K562 (cell line): ENCODE data around the gene NME4. TPM values are rescaled to one million over a fixed set of nuclear protein-coding genes. Genes with fewer than 3 reads are reported as not detected.

Experiments
- ATAC-seq: fragments of 200-7000 bp; cut with Tn5 transposase; 3 replicates; pipeline ENCODE4 v1.9.1; 2020; ENCODE audit warnings: moderate library complexity
- BruUV-seq: library from RNA; stranded (reverse); fragments of 400-500 nt; replicated peaks from 2 replicates; lab custom pipeline; 2021; lab: Mats Ljungman, UMichigan
- CTCF ChIA-PET: fragments of 300-600 bp; formaldehyde crosslinking; extraction: SDS; loops from one replicate; lab custom pipeline; 2021; ENCODE audit warnings: low intra/inter-chr PET ratio; lab: Yijun Ruan, JAX
- POLR2A ChIA-PET: fragments of 300-600, 350-650 bp; sonication (Branson Sonifier 250); formaldehyde crosslinking; extraction: SDS; loops from one replicate; lab custom pipeline; 2021; ENCODE audit warnings: antibody characterized with exemption, inconsistent platforms; lab: Yijun Ruan, JAX
- DNase-seq, 4 experiments: peaks; one replicate each; pipeline versions ENCODE4 v3.0.0 to v3.0.0-alpha.2; 2011 to 2018; ENCODE audit warnings: low spot score in 3 of 4, mixed read lengths in 3 of 4; ENCODE audit errors: extremely low read depth in 1 of 4
- FAIRE-seq: peaks from 2 replicates; lab custom pipeline; 2011; peaks lifted over from hg19 to GRCh38; lab: Jason Lieb, UNC
- H2AFZ ChIP-seq: 2 replicates; pipeline ENCODE4 v1.6.0; 2011; ENCODE audit warnings: low read depth, low read length, control low read depth, inconsistent platforms
- H3K27ac ChIP-seq: fragments of 200-600 bp; 3 replicates; pipeline ENCODE4 v1.8.0; 2011; ENCODE audit warnings: low read depth, mild to moderate bottlenecking, control low read depth, inconsistent platforms, low read length, moderate library complexity, mixed read lengths; ENCODE audit errors: extremely low read depth
- H3K27me3 ChIP-seq, 2 experiments: fragments of 300-600 bp in 1 of 2; 2 replicates in 1 of 2; 3 replicates in 1 of 2; pipeline versions ENCODE4 v1.6.0 to v1.8.0; 2011; ENCODE audit warnings: inconsistent platforms in 2 of 2, low read length in 2 of 2, mild to moderate bottlenecking in 1 of 2, mixed read lengths in 1 of 2, moderate library complexity in 1 of 2; ENCODE audit not compliant: control insufficient read depth in 2 of 2, insufficient read depth in 2 of 2
- H3K36me3 ChIP-seq: fragments of 300-600 bp; 3 replicates; pipeline ENCODE4 v1.8.0; 2011; ENCODE audit warnings: mild to moderate bottlenecking, low read length, inconsistent platforms; ENCODE audit not compliant: control insufficient read depth, insufficient read depth
- H3K4me1 ChIP-seq, 2 experiments: fragments of 200-600 bp in 1 of 2; replicated peaks in 1 of 2; 2 replicates in 1 of 2; 3 replicates in 1 of 2; pipeline versions ENCODE4 v1.5.1 to v1.8.0; 2011; ENCODE audit warnings: inconsistent platforms in 2 of 2, low read length in 2 of 2, mild to moderate bottlenecking in 1 of 2, mixed read lengths in 1 of 2, moderate library complexity in 1 of 2; ENCODE audit not compliant: control insufficient read depth in 2 of 2, insufficient read depth in 2 of 2
- H3K4me2 ChIP-seq: 2 replicates; pipeline ENCODE4 v1.6.1; 2011; ENCODE audit warnings: low read length, control low read depth, inconsistent platforms, mixed read lengths; ENCODE audit not compliant: insufficient read depth
- H3K4me3 ChIP-seq: fragments of 200-600 bp; sonication (generic), shearing (Covaris generic); 2 replicates; pipeline ENCODE4 v1.5.1; 2016; ENCODE audit warnings: control low read depth, inconsistent platforms
- H3K79me2 ChIP-seq: fragments of 200-600 bp; 3 replicates; pipeline ENCODE4 v1.8.0; 2011; ENCODE audit warnings: low read length, inconsistent platforms; ENCODE audit not compliant: control insufficient read depth, insufficient read depth
- H3K9ac ChIP-seq, 2 experiments: 2 replicates each; pipeline versions ENCODE4 v1.6.0 to v1.6.1; 2011; ENCODE audit warnings: low read depth in 2 of 2, low read length in 2 of 2, control low read depth in 1 of 2, inconsistent platforms in 1 of 2, mild to moderate bottlenecking in 1 of 2, mixed read lengths in 1 of 2; ENCODE audit not compliant: insufficient read depth in 1 of 2
- H3K9me1 ChIP-seq: one replicate; pipeline ENCODE4 v1.6.0; 2011; ENCODE audit warnings: inconsistent platforms, mild to moderate bottlenecking, low read length, moderate library complexity; ENCODE audit not compliant: control insufficient read depth, insufficient read depth
- H3K9me3 ChIP-seq: replicated peaks from 2 replicates; pipeline ENCODE4 v1.5.1; 2011; ENCODE audit warnings: low read depth, low read length, inconsistent platforms; ENCODE audit not compliant: control insufficient read depth, insufficient read depth
- H4K20me1 ChIP-seq: replicated peaks from 2 replicates; pipeline ENCODE4 v1.6.1; 2011; ENCODE audit warnings: low read length, inconsistent platforms, mixed read lengths; ENCODE audit not compliant: control insufficient read depth, insufficient read depth
- BMI1 ChIP-seq: fragments of 150-350 bp; IDR thresholded peaks from 2 replicates; pipeline ENCODE4 v1.6.1; 2014; ENCODE audit warnings: low read length
- E2F3 ChIP-seq: fragments of 250-450 bp; sonication (Bioruptor Pico); IDR thresholded peaks from 2 replicates; pipeline ENCODE4 v1.4.0; 2020; ENCODE audit warnings: mild to moderate bottlenecking
- FIP1L1 ChIP-seq: fragments of 200-400 bp; formaldehyde crosslinking; IDR thresholded peaks from 2 replicates; pipeline ENCODE4 v1.6.1; 2018; ENCODE audit warnings: mild to moderate bottlenecking, low read depth, low read length; ENCODE audit not compliant: poor library complexity, severe bottlenecking
- FOSL1 ChIP-seq: fragments of 200-800 bp; sonication (Bioruptor generic); conservative IDR thresholded peaks from 2 replicates; pipeline ENCODE4 v1.6.1; 2016; ENCODE audit warnings: missing genetic modification characterization, missing compliant biosample characterization
- JUNB ChIP-seq: fragments of 450-650 bp; formaldehyde crosslinking; conservative IDR thresholded peaks from 2 replicates; pipeline ENCODE4 v1.4.0; 2020; ENCODE audit warnings: mild to moderate bottlenecking
- KAT7 ChIP-seq: sonication (generic); formaldehyde crosslinking; IDR thresholded peaks from 2 replicates; pipeline ENCODE4 v1.8.0; 2022; ENCODE audit warnings: missing genetic modification reagents, mild to moderate bottlenecking, borderline replicate concordance
- NONO ChIP-seq, 2 experiments: fragments of 200-400 bp in 1 of 2; fragments of 450-650 bp in 1 of 2; formaldehyde crosslinking in 1 of 2; IDR thresholded peaks; 2 replicates each; pipeline ENCODE4 v1.6.1; 2017; ENCODE audit warnings: low read depth in 2 of 2, mild to moderate bottlenecking in 2 of 2, moderate library complexity in 2 of 2, low read length in 1 of 2
- PML ChIP-seq: IDR thresholded peaks from 2 replicates; pipeline ENCODE4 v1.6.1; 2012; ENCODE audit warnings: low read length, inconsistent platforms
- POLR2A ChIP-seq: fragments of 450-650 bp; conservative IDR thresholded peaks from 2 replicates; pipeline ENCODE4 v1.6.1; 2016
- SAFB ChIP-seq: fragments of 200-400 bp; formaldehyde crosslinking; IDR thresholded peaks from 2 replicates; pipeline ENCODE4 v1.6.1; 2017; ENCODE audit warnings: low read depth, low read length, borderline replicate concordance
- SREBF1 ChIP-seq: fragments of 150-350 bp; IDR thresholded peaks from 2 replicates; pipeline ENCODE4 v1.6.1; 2014; ENCODE audit warnings: antibody characterized with exemption, low read depth, low read length, borderline replicate concordance
- TAF9B ChIP-seq: fragments of 450-650 bp; IDR thresholded peaks from 2 replicates; pipeline ENCODE4 v1.6.1; 2018; ENCODE audit warnings: mild to moderate bottlenecking; ENCODE audit not compliant: partially characterized antibody
- TARDBP ChIP-seq: fragments of 450-650 bp; IDR thresholded peaks from 2 replicates; pipeline ENCODE4 v1.6.1; 2016
- U2AF1 ChIP-seq: fragments of 200-400 bp; formaldehyde crosslinking; optimal IDR thresholded peaks from 2 replicates; pipeline ENCODE3; 2017; ENCODE audit warnings: mild to moderate bottlenecking, low read depth, low read length, moderate library complexity
- ZBTB49 ChIP-seq: sonication (generic); formaldehyde crosslinking; IDR thresholded peaks from 2 replicates; pipeline ENCODE4 v1.8.0; 2022; ENCODE audit warnings: missing genetic modification reagents, mild to moderate bottlenecking, borderline replicate concordance
- ZNF174 ChIP-seq: fragments of 250-450 bp; sonication (Bioruptor Pico); IDR thresholded peaks from 2 replicates; pipeline ENCODE4 v1.4.0; 2020; ENCODE audit warnings: mild to moderate bottlenecking
- ZNF431 ChIP-seq: sonication (generic); formaldehyde crosslinking; IDR thresholded peaks from 2 replicates; pipeline ENCODE4 v1.8.0; 2022; ENCODE audit warnings: mild to moderate bottlenecking, missing genetic modification reagents
- ZZZ3 ChIP-seq: fragments of 450-650 bp; IDR thresholded peaks from 2 replicates; pipeline ENCODE4 v1.6.1; 2016; ENCODE audit warnings: antibody characterized with exemption, mild to moderate bottlenecking, moderate library complexity
- WGBS: fragments of 100-300 bp; shearing (Covaris generic); methylation state at CpG from one replicate; pipeline ENCODE4 v1.1.6; 2016; ENCODE audit warnings: low coverage, mixed read lengths; ENCODE audit not compliant: insufficient coverage; ENCODE audit errors: missing lambda C conversion rate; 5-methylcytosine and 5-hydroxymethylcytosine counted together
- in situ Hi-C: fragments of 300-500 bp; cut with MboI; formaldehyde crosslinking; loops from 4 replicates; pipeline ENCODE4 v1.15.0; 2018; ENCODE audit warnings: inconsistent platforms, mixed read lengths
- intact Hi-C: fragments of 100-400 bp; cut with micrococcal nuclease; formaldehyde crosslinking; loops from 2 replicates; pipeline ENCODE4 v1.14.2; 2022
- polyA plus RNA-seq, 8 experiments: library from polyadenylated mRNA; depleted of rRNA in 4 of 8; stranded (reverse) in 5 of 8; unstranded in 3 of 8; fragments of >200 nt; fragmentation: Nextera tagmentation in 2 of 8; fragmentation: Illumina TruSeq in 1 of 8; extraction: Ambion mirVana in 2 of 8; extraction: Trizol in 1 of 8; gene quantifications; 2 replicates each; pipeline versions ENCODE4 v1.2.1 to v1.2.3, GENCODE V29; 2011 to 2014; ENCODE audit warnings: inconsistent platforms in 1 of 8, missing spikeins in 1 of 8
- total RNA-seq, 7 experiments: library from RNA; depleted of rRNA in 6 of 7; stranded (reverse); fragments of >200 nt in 6 of 7; fragmentation: Illumina TruSeq in 2 of 7; extraction: Trizol in 2 of 7; gene quantifications; 2 replicates each; pipeline versions ENCODE4 v1.2.1 to v1.2.3, GENCODE V29; 2011 to 2021; ENCODE audit warnings: low replicate concordance in 1 of 7
- TF ChIP-seq, protein P1 (sequence below): fragments of 450-650 bp; IDR thresholded peaks from 2 replicates; pipeline ENCODE4 v1.6.1; 2017; ENCODE audit warnings: mild to moderate bottlenecking, moderate library complexity

Gene NME4
- total and polyA plus RNA-seq, 9 of the 15 experiments (the other 6 are each of a cell fraction or from before 2014, with no cell fraction given): 15.4 to 264 (median 139) TPM

- TF ChIP-seq U2AF1 (no peak), BMI1 (no peak), FIP1L1 (no peak), JUNB (CRISPR knock-in tag) (no peak), FOSL1 (tag) (0 out of 2 replicates have a peak, but pooled peaks have one; percentile 6), ZNF174 (CRISPR knock-in tag) (no peak)
Observed at GRCh38 chr16:424623-425081, 27.7 kb downstream of the NME4 start (continued).

GRCh38 chr16:425082-425718 lies 28.2 kb downstream of the NME4 start, which contains the start of gene RAB11FIP3:
Gene RAB11FIP3, plus strand, starts transcription at chr16:425649. Its CDS starts 358 bp downstream, at chr16:426007.
- DNase-seq (peak; percentile 89 to 93 (median 92)), FAIRE-seq (peak; percentile 15), ATAC-seq (peak; percentile 93)
- Histone ChIP-seq H3K27me3 (no peaks in the 10 kb centered on the region), H3K27ac (peak within 1 kb of the TSS; percentile 38), H2AFZ (peak within 1 kb of the TSS; percentile 94), H3K9me3 (no peaks in the 10 kb centered on the region), H3K4me1 (peaks cover 12 to 40% of the 10 kb centered on the region in 2 experiments; a peak in 3 of 5 replicates), H3K4me2 (peak within 1 kb of the TSS; percentile 78), H4K20me1 (no peaks in the 10 kb centered on the region), H3K79me2 (peaks cover 8% of the 10 kb centered on the region; the same call in 2 of the 3 replicates), H3K9ac (peak within 1 kb of the TSS; percentile 61 to 98), H3K9me1 (no peaks in the 10 kb centered on the region), H3K36me3 (no peaks in the 10 kb centered on the region; the same call in 2 of the 3 replicates), H3K4me3 (peak within 1 kb of the TSS; percentile 49)
- in situ Hi-C loops: no loop called here
- POLR2A ChIA-PET: interaction anchor here (0.6 to 3.1 kb wide), 4 partner anchors 11 to 83 kb away, joined by 3 to 13 read pairs (median 3); no protein-coding TSS in a partner anchor
- CTCF ChIA-PET: no interaction called here
- intact Hi-C loops: loop anchor here (10.0 kb wide), 1 partner anchor 60 kb away; no protein-coding TSS in a partner anchor
- WGBS: 2% methylated on average over 69 of the region's 77 CpGs
- BruUV-seq: TSS peak; percentile 87
- TF ChIP-seq SREBF1 (no peak), KAT7 (no peak), TAF9B (no peak), NONO (IDR thresholded peaks at IDR 0.05; ENCODE audit: low read depth in 2 of 2, low read length in 1 of 2) (0 out of 4 replicates have a peak, but pooled peaks of 1 of the 2 experiments have one; percentile 10), ZBTB49 (no peak), TARDBP (no peak), E2F3 (CRISPR knock-in tag) (no peak), PML (no peak), POLR2A (peak; percentile 76), SAFB (peak; percentile 74; the same call in 1 of the 2 replicates), ZZZ3 (no peak), ZNF431 (CRISPR knock-in tag) (peak; percentile 69; the same call in 1 of the 2 replicates)
- TF ChIP-seq, protein P1, sequence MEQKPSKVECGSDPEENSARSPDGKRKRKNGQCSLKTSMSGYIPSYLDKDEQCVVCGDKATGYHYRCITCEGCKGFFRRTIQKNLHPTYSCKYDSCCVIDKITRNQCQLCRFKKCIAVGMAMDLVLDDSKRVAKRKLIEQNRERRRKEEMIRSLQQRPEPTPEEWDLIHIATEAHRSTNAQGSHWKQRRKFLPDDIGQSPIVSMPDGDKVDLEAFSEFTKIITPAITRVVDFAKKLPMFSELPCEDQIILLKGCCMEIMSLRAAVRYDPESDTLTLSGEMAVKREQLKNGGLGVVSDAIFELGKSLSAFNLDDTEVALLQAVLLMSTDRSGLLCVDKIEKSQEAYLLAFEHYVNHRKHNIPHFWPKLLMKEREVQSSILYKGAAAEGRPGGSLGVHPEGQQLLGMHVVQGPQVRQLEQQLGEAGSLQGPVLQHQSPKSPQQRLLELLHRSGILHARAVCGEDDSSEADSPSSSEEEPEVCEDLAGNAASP: no peak
